ENCODE data around the gene ST6GALNAC4. TPM values are rescaled to one million over a fixed set of nuclear protein-coding genes. Genes with fewer than 3 reads are reported as not detected.
A peak's percentile ranks its signal among the peaks of the same experiment; 100 is the strongest.
"Not testable (repeated sequence)": the region's sequence is repeated elsewhere in the genome, so short reads cannot be mapped to it uniquely, and the experiment has no call there.

ST6GALNAC4 gene
- total RNA-seq, 6 donors from 2014 or later = 41.3 to 105 (median 56.2) TPM

DNA sequence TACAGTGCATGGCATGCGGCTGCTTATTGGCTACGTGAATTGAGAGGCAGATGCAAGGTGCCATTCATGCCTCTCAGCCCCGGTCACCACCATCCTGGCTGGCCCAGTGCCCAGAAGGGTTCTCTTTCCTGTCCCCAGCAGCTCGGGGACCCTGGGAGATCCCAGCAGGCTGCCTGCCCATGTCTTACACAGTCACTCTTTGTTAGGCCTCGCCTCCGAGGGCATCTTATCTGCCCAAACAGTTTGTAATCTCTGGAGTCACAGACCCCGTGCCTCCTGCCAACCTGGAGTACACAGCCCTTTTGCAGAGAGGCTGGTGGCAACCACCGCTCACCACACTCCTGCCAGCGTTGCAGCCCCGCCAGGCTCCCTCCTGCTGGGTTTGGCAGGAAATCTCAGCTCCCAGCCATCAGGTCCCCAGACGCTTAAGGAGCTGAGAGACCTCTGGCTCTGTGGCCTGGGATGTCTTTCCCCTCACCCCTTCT lies 32.4 kb downstream of the ST6GALNAC4 start:
- WGBS, 2 donors = 40 to 52% methylated on average over 9 to 11 of the region's 11 CpGs
- no peak for TF ChIP-seq EP300 (IDR thresholded peaks at IDR 0.05)
- TF ChIP-seq, protein P1, sequence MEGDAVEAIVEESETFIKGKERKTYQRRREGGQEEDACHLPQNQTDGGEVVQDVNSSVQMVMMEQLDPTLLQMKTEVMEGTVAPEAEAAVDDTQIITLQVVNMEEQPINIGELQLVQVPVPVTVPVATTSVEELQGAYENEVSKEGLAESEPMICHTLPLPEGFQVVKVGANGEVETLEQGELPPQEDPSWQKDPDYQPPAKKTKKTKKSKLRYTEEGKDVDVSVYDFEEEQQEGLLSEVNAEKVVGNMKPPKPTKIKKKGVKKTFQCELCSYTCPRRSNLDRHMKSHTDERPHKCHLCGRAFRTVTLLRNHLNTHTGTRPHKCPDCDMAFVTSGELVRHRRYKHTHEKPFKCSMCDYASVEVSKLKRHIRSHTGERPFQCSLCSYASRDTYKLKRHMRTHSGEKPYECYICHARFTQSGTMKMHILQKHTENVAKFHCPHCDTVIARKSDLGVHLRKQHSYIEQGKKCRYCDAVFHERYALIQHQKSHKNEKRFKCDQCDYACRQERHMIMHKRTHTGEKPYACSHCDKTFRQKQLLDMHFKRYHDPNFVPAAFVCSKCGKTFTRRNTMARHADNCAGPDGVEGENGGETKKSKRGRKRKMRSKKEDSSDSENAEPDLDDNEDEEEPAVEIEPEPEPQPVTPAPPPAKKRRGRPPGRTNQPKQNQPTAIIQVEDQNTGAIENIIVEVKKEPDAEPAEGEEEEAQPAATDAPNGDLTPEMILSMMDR (IDR thresholded peaks at IDR 0.05) = no peak
- no peak for TF ChIP-seq POLR2A (IDR thresholded peaks at IDR 0.05)
- no peak for TF ChIP-seq POLR2AphosphoS5 (IDR thresholded peaks at IDR 0.05)
- no peak overlapping the region for H3K4me3 ChIP-seq
- H3K9me3 ChIP-seq = no peaks in the 10 kb centered on the region
- H3K27me3 ChIP-seq = no peaks in the 10 kb centered on the region
- peak overlapping the region in 3 of 4 donors; percentile 6 to 71 (median 68) for H3K27ac ChIP-seq
- DNase-seq (no peak), ATAC-seq (ENCODE audit: low FRiP score in 2 of 2) (peak in 1 of 2 donors; percentile 34)
- peaks cover 6 to 42% (median 31%) of the 10 kb centered on the region in 4 donors for H3K36me3 ChIP-seq
- peaks cover 5 to 21% (median 16%) of the 10 kb centered on the region in 4 donors for H3K4me1 ChIP-seq

DNA sequence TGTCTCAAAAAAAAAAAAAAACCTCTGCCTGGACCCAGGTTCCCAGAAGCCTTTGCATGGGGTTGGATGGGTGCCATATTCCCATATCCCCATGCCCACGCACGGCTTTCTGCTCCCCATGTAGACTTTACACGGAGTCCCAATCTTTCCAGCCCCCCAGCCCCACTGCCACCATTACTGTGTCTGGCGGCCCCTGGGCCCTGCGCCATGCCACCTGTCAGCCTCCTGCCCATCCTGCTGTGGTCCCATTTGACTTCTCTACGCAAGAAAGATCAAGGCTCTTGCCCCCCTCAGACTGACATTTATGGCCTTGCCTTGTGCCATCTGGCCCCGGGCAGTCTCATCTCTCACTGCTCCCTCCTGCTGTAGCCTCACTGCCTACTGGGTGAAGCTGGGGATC lies 32.9 kb downstream of the ST6GALNAC4 start:
- H3K36me3 ChIP-seq = peaks cover 6 to 41% (median 29%) of the 10 kb centered on the region in 4 donors
- DNase-seq (no peak), ATAC-seq (ENCODE audit: low FRiP score in 2 of 2) (no peak)
- 87 to 91% methylated on average over 7 of the region's 7 CpGs for WGBS, 2 donors
- H3K4me3 ChIP-seq = no peak overlapping the region
- no peak for TF ChIP-seq POLR2A (IDR thresholded peaks at IDR 0.05)
- no peak for TF ChIP-seq POLR2AphosphoS5 (IDR thresholded peaks at IDR 0.05)
- TF ChIP-seq, protein P1 (IDR thresholded peaks at IDR 0.05) = no peak
- no peaks in the 10 kb centered on the region for H3K27me3 ChIP-seq
- H3K9me3 ChIP-seq = no peaks in the 10 kb centered on the region
- H3K4me1 ChIP-seq = peaks cover 5 to 21% (median 16%) of the 10 kb centered on the region in 4 donors
- peak overlapping the region in 3 of 4 donors; percentile 6 to 71 (median 68) for H3K27ac ChIP-seq

DNA sequence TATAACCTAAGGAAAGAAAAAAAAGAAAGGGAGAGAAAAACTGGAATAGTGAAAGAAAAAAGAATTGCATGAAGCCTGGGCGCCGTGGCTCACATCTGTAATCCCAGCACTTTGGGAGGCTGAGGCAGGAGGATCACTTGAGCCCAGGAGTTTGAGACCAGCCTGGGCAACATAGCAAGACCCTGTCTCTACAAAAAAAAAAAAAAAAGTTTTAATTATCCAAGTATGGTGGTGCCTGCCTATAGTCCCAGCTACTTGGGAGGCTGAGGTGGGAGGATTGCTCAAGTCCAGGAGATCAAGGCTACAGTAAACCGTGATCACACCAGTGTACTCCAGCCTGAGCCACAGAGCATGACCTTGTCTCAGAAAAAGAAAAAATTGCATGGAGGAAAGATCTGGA lies 35.1 kb downstream of the ST6GALNAC4 start:
- not testable (repeated sequence) for H3K4me3 ChIP-seq; DNase-seq; ATAC-seq (ENCODE audit: low FRiP score in 2 of 2); H3K27me3 ChIP-seq; H3K27ac ChIP-seq; H3K9me3 ChIP-seq
- H3K36me3 ChIP-seq = peaks cover 3 to 19% (median 13%) of the 10 kb centered on the region in 4 donors
- peaks cover 19 to 36% (median 31%) of the 10 kb centered on the region in 4 donors for H3K4me1 ChIP-seq
- 91 to 93% methylated on average over 3 of the region's 3 CpGs for WGBS, 2 donors

DNA sequence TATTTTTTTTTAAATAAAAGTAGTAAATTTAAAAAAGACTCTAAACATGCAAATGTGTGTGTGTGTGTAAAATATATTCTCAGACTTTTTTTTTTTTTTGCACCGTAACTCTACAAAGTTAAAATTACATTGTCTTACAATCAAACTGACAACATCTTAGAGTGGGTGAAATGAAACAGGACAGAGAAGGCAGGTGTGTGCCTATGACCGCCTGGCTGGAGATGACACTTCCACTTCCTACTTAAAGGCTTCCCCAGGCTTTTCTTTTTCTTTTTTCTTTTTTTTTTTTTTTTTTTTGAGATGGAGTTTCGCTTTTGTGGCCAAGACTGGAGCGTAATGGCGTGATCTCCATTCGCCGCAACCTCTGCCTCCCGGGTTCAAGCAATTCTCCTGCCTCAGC lies 36.7 kb downstream of the ST6GALNAC4 start:
- TF ChIP-seq, protein P1 (IDR thresholded peaks at IDR 0.05) = no peak
- TF ChIP-seq POLR2A (IDR thresholded peaks at IDR 0.05) = no peak
- TF ChIP-seq POLR2AphosphoS5 (IDR thresholded peaks at IDR 0.05) = no peak
- TF ChIP-seq EP300 (IDR thresholded peaks at IDR 0.05) = no peak
- WGBS, 2 donors = 71 to 72% methylated on average over 8 of the region's 8 CpGs
- Histone ChIP-seq H3K4me3 (no peak overlapping the region), H3K27ac (no peak overlapping the region), H3K27me3 (no peaks in the 10 kb centered on the region), H3K4me1 (peaks cover 33 to 48% (median 46%) of the 10 kb centered on the region in 4 donors), H3K9me3 (no peaks in the 10 kb centered on the region), H3K36me3 (peaks cover 0 to 5% (median 4%) of the 10 kb centered on the region in 4 donors)
- DNase-seq (no peak), ATAC-seq (ENCODE audit: low FRiP score in 2 of 2) (no peak)

DNA sequence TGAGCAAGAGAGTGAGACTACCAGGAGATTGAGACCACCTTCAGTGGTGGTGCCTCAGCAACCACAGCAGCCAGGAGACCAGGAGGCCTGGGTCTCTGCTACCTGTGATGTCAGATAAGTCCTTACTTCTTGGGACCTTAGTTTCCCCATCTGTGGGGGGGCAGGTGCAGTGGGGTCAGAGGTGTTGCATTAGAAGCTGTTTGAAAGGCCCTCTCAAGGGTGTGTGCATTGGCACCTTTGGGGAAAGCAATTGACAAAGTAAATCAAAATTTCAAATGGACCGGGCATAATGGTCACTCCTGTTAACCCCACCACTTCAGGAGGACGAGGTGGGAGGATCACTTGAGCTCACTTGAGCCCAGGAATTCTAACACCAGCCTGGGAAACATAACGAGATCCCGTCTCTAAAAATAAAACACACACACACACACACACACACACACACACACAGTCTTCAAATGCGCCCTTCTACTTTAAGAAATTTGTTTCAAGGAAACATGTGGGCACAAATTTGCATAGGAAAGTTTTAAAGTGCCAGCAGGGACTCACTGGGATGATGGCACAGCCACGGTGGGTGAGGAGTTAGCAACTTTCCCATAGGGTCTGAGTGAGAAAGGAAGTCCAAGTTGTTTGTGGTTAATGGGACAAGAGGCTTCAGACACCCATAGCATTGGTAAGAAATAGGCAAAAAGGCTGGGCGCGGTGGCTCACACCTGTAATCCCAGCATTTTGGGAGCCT lies 38.0 kb downstream of the ST6GALNAC4 start:
- peak in 1 of 2 donors; percentile 38 for DNase-seq
- Histone ChIP-seq H3K27me3 (no peaks in the 10 kb centered on the region), H3K4me1 (peaks cover 40 to 52% (median 49%) of the 10 kb centered on the region in 4 donors), H3K9me3 (no peaks in the 10 kb centered on the region), H3K27ac (peak overlapping the region in 3 of 4 donors; percentile 80 to 88 (median 85)), H3K4me3 (no peak overlapping the region), H3K36me3 (no peaks in the 10 kb centered on the region)
- no peak for ATAC-seq (ENCODE audit: low FRiP score in 2 of 2)
- TF ChIP-seq, protein P1 (IDR thresholded peaks at IDR 0.05) = no peak
- no peak for TF ChIP-seq POLR2A (IDR thresholded peaks at IDR 0.05)
- TF ChIP-seq POLR2AphosphoS5 (IDR thresholded peaks at IDR 0.05) = no peak
- TF ChIP-seq EP300 (IDR thresholded peaks at IDR 0.05) = no peak
- 55 to 70% methylated on average over 7 to 8 of the region's 8 CpGs for WGBS, 2 donors
